ENCODE data around the gene CHD9. TPM values are rescaled to one million over a fixed set of nuclear protein-coding genes. Genes with fewer than 3 reads are reported as not detected.
A peak's percentile ranks its signal among the peaks of the same experiment; 100 is the strongest.

CHD9 gene
- total RNA-seq, 1 donor from 2014 or later: 68.6 TPM

DNA sequence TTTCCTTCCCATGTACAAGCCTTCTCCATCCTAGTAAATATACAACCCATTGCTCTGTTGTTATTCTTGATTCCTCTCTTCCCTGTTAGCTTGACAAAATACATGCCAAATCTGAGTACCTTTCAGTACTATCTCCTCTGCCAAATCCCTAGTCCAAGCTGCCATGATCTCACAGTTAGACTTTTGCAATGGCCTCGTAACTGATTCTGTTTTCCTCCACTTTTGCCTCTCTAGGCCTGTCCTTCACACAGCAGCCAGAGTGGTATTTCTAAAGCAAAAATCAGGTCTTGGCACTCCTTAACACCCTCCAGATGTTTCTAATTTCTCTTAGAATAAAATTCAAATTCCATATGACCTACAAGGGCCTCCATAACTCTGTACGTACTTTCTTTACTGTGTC is 226.5 kb downstream of the CHD9 start:
- no peak for DNase-seq (ENCODE audit: extremely low spot score, unreplicated experiment)
- Mint-ChIP-seq H3K4me3 (no peak overlapping the region), H3K27ac (no peak overlapping the region), H3K9me3 (no peaks in the 10 kb centered on the region), H3K27me3 (no peaks in the 10 kb centered on the region), H3K4me1 (ENCODE audit: unreplicated experiment) (no peaks in the 10 kb centered on the region), H3K36me3 (peaks cover 4% of the 10 kb centered on the region)
- TF ChIP-seq, protein P1, sequence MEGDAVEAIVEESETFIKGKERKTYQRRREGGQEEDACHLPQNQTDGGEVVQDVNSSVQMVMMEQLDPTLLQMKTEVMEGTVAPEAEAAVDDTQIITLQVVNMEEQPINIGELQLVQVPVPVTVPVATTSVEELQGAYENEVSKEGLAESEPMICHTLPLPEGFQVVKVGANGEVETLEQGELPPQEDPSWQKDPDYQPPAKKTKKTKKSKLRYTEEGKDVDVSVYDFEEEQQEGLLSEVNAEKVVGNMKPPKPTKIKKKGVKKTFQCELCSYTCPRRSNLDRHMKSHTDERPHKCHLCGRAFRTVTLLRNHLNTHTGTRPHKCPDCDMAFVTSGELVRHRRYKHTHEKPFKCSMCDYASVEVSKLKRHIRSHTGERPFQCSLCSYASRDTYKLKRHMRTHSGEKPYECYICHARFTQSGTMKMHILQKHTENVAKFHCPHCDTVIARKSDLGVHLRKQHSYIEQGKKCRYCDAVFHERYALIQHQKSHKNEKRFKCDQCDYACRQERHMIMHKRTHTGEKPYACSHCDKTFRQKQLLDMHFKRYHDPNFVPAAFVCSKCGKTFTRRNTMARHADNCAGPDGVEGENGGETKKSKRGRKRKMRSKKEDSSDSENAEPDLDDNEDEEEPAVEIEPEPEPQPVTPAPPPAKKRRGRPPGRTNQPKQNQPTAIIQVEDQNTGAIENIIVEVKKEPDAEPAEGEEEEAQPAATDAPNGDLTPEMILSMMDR (conservative IDR thresholded peaks at IDR 0.05): no peak

DNA sequence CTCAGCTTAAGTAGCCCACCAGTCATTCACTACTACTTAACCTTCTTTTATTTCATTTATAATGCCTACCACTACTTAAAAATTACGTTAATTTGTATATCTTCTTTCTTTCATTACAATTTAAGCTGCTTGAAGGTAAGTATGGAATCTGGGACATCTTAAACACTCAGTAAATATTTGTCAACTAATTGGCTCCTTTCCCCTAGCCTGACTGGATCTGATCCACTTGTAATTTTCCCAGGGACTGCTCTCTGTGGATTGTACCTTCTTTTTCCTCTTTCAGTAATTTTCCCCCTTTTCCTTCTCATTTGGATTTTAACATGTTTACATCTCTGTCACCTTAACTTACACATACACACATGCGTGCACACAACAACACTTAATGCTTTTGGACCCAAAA is 227.1 kb downstream of the CHD9 start:
- TF ChIP-seq, protein P1 (conservative IDR thresholded peaks at IDR 0.05): no peak
- no peaks in the 10 kb centered on the region for H3K9me3 Mint-ChIP-seq
- peaks cover 5% of the 10 kb centered on the region for H3K36me3 Mint-ChIP-seq
- no peaks in the 10 kb centered on the region for H3K4me1 Mint-ChIP-seq (ENCODE audit: unreplicated experiment)
- DNase-seq (ENCODE audit: extremely low spot score, unreplicated experiment): no peak
- H3K27me3 Mint-ChIP-seq: no peaks in the 10 kb centered on the region
- H3K27ac Mint-ChIP-seq: no peak overlapping the region
- H3K4me3 Mint-ChIP-seq: no peak overlapping the region

GRCh38 chr16:53282328-53282727 is 227.5 kb downstream of the CHD9 start:
- no peak overlapping the region for H3K27ac Mint-ChIP-seq
- H3K36me3 Mint-ChIP-seq: peaks cover 5% of the 10 kb centered on the region
- no peaks in the 10 kb centered on the region for H3K4me1 Mint-ChIP-seq (ENCODE audit: unreplicated experiment)
- no peaks in the 10 kb centered on the region for H3K27me3 Mint-ChIP-seq
- H3K4me3 Mint-ChIP-seq: no peak overlapping the region
- TF ChIP-seq, protein P1 (conservative IDR thresholded peaks at IDR 0.05): no peak
- DNase-seq (ENCODE audit: extremely low spot score, unreplicated experiment): no peak
- H3K9me3 Mint-ChIP-seq: no peaks in the 10 kb centered on the region

DNA sequence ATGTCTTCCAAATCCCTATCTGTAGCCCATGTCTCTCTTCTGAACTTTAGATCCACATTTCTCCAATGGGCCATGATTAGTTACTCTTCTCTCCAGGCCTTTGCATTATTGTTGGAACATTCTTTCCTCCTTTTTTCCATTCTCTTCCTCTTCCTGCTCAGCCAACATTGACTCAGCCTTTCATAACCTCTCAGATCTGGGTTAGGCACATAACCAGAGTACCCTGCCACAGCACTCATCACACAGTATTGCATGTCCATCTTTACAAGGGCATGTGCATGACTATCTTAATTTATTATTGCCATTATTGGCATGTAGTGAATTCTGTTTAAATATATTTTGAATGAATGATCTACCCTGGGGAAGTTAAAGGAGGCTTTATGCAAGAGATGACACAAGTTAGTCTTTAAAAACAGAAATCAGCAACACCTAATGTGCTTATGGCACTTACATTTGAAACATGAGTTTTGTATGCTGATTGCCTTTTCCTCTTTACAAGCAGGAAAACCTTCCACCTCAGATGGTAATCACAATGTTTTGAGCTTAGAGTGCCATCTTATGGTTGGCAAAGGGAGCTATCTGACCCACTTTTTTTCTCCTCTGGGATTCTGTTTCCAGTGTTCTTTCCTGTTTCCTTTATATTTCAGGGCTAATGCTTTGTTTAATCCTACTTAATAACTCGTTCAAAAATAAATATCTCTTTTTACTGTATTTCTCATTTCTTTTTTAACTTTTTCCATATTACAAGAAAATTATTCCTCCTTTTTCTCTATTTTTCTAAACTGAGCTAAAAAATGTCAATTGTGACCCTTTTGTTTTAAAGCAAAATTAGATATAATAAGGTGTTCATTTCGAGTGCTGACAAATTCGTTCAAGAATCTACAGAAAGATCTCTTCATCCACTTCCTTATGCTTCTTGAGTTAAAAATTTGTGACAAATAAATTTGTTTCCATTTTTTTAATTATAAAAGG is 228.5 kb downstream of the CHD9 start:
- Mint-ChIP-seq H3K27me3 (no peaks in the 10 kb centered on the region), H3K9me3 (no peaks in the 10 kb centered on the region), H3K4me3 (no peak overlapping the region), H3K36me3 (peaks cover 12% of the 10 kb centered on the region), H3K4me1 (ENCODE audit: unreplicated experiment) (no peaks in the 10 kb centered on the region), H3K27ac (no peak overlapping the region)
- no peak for DNase-seq (ENCODE audit: extremely low spot score, unreplicated experiment)
- TF ChIP-seq, protein P1 (conservative IDR thresholded peaks at IDR 0.05): peak; percentile 69

DNA sequence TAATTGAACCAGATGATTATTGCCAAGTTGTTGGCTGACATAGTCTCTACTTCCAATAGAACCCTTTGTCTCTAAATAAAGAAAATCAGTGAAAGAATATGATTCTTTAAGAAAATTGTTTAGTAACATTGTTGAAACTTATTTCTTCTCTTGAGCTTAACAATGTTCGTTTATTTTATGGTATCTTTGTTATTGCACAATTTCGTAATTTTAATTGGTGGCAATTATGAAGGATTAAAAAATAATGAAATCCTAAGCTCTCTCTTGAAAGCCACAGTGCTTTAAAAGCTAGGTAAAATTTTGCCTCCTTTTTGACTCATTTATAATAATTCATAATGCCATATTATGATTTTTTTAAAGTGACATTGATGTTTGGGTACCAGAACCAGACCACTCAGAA is 230.4 kb downstream of the CHD9 start:
- Mint-ChIP-seq H3K4me3 (no peak overlapping the region), H3K4me1 (ENCODE audit: unreplicated experiment) (no peaks in the 10 kb centered on the region), H3K27ac (no peak overlapping the region), H3K9me3 (no peaks in the 10 kb centered on the region), H3K27me3 (no peaks in the 10 kb centered on the region), H3K36me3 (peaks cover 15% of the 10 kb centered on the region)
- TF ChIP-seq, protein P1 (conservative IDR thresholded peaks at IDR 0.05): no peak
- DNase-seq (ENCODE audit: extremely low spot score, unreplicated experiment): no peak

Data from type B pancreatic cell (in vitro differentiated cells).